Vagina (tissue), 2 donors: ENCODE data around the gene ALPK1. TPM values are rescaled to one million over a fixed set of nuclear protein-coding genes. Genes with fewer than 3 reads are reported as not detected.
A peak's percentile ranks its signal among the peaks of the same experiment; 100 is the strongest.

Experiments
- DNase-seq, 2 donors: peaks; one replicate each; pipeline ENCODE4 v3.0.0-alpha.2; 2017; ENCODE audit errors: extremely low spot score in 2 of 2
- H3K27ac ChIP-seq: fragments of 200-600 bp; sonication (generic); one replicate; pipeline ENCODE4 v1.5.1; 2019
- H3K27me3 ChIP-seq: fragments of 200-600 bp; sonication (generic); one replicate; pipeline ENCODE4 v1.5.1; 2019
- H3K36me3 ChIP-seq, 2 donors: fragments of 200-600 bp; sonication (generic); one replicate each; pipeline ENCODE4 v1.5.1; 2017 to 2019
- H3K4me1 ChIP-seq: fragments of 200-600 bp; sonication (generic); one replicate; pipeline ENCODE4 v1.5.1; 2019
- H3K4me3 ChIP-seq, 2 donors: fragments of 200-600 bp; sonication (generic); 1 replicate in 1 of 2; 2 replicates in 1 of 2; pipeline ENCODE4 v1.5.1; 2016 to 2019
- H3K9me3 ChIP-seq: fragments of 200-600 bp; sonication (generic); one replicate; pipeline ENCODE4 v1.5.1; 2019
- CTCF ChIP-seq, 3 experiments: fragments of 450-650 bp in 2 of 3; fragments of 200-600 bp in 1 of 3; sonication (generic) in 1 of 3; IDR thresholded peaks; one replicate each; pipeline ENCODE4 v1.5.1; 2017 to 2019; ENCODE audit warnings: antibody characterized with exemption in 3 of 3, mild to moderate bottlenecking in 2 of 3, moderate library complexity in 2 of 3
- POLR2A ChIP-seq, 2 donors: fragments of 450-650 bp; IDR thresholded peaks; one replicate each; pipeline ENCODE4 v1.6.1; 2017; ENCODE audit warnings: antibody characterized with exemption in 2 of 2, mild to moderate bottlenecking in 2 of 2, moderate library complexity in 2 of 2
- POLR2AphosphoS5 ChIP-seq, 2 donors: sonication (generic); formaldehyde crosslinking; IDR thresholded peaks; one replicate each; pipeline ENCODE4 v1.9.0; 2017; ENCODE audit warnings: antibody characterized with exemption in 2 of 2, mild to moderate bottlenecking in 2 of 2, low read depth in 1 of 2; ENCODE audit not compliant: insufficient read depth in 1 of 2
- intact Hi-C: fragments of 100-400 bp; cut with DNase I; formaldehyde crosslinking; loops from one replicate; pipeline ENCODE4 v1.15.1; 2023
- total RNA-seq: library from RNA; depleted of rRNA; stranded (reverse); fragments of >200 nt; gene quantifications from one replicate; pipeline ENCODE4 v1.2.3, GENCODE V29; 2016

Gene ALPK1
- total RNA-seq, 1 donor from 2014 or later = 32.2 TPM

- Histone ChIP-seq H3K27me3 (no peaks in the 10 kb centered on the region), H3K36me3 (peaks cover 0 to 9% of the 10 kb centered on the region in 2 donors), H3K27ac (no peak overlapping the region), H3K4me3 (no peak overlapping the region), H3K4me1 (peaks cover 11% of the 10 kb centered on the region), H3K9me3 (no peaks in the 10 kb centered on the region)
- DNase-seq = no peak
- TF ChIP-seq POLR2A (IDR thresholded peaks at IDR 0.05) (no peak), CTCF (IDR thresholded peaks at IDR 0.05) (no peak), POLR2AphosphoS5 (IDR thresholded peaks at IDR 0.05; ENCODE audit: insufficient read depth in 1 of 2, low read depth in 1 of 2) (no peak)
- intact Hi-C loops = no loop called here
These were observed 22.2 kb upstream of the ALPK1 start for GRCh38 chr4:112274959-112275358.

- Histone ChIP-seq H3K4me1 (peaks cover 17% of the 10 kb centered on the region), H3K36me3 (peaks cover 0 to 9% of the 10 kb centered on the region in 2 donors), H3K9me3 (no peaks in the 10 kb centered on the region), H3K27ac (no peak overlapping the region), H3K4me3 (no peak overlapping the region), H3K27me3 (no peaks in the 10 kb centered on the region)
- intact Hi-C loops = no loop called here
- DNase-seq = no peak
- TF ChIP-seq CTCF (IDR thresholded peaks at IDR 0.05) (no peak), POLR2AphosphoS5 (IDR thresholded peaks at IDR 0.05; ENCODE audit: insufficient read depth in 1 of 2, low read depth in 1 of 2) (no peak), POLR2A (IDR thresholded peaks at IDR 0.05) (no peak)
These were observed 21.1 kb upstream of the ALPK1 start for GRCh38 chr4:112276113-112276512.

- no peak for DNase-seq
- H3K27ac ChIP-seq = no peak overlapping the region
- peak in 1 of 2 donors; percentile 35 for TF ChIP-seq POLR2AphosphoS5 (IDR thresholded peaks at IDR 0.05; ENCODE audit: insufficient read depth in 1 of 2, low read depth in 1 of 2)
- no peak for TF ChIP-seq CTCF (IDR thresholded peaks at IDR 0.05)
- H3K4me3 ChIP-seq = no peak overlapping the region
- H3K36me3 ChIP-seq = peaks cover 0 to 9% of the 10 kb centered on the region in 2 donors
- H3K4me1 ChIP-seq = peaks cover 21% of the 10 kb centered on the region
- H3K9me3 ChIP-seq = no peaks in the 10 kb centered on the region
- no peaks in the 10 kb centered on the region for H3K27me3 ChIP-seq
- intact Hi-C loops = no loop called here
These were observed 19.9 kb upstream of the ALPK1 start for GRCh38 chr4:112277220-112277619.

GRCh38 chr4:112277705-112278448 lies 19.3 kb upstream of the ALPK1 start:
- intact Hi-C loops = no loop called here

More at GRCh38 chr4:112277705-112278448, 19.3 kb upstream of the ALPK1 start:
- Histone ChIP-seq H3K4me1 (peaks cover 21% of the 10 kb centered on the region), H3K36me3 (peaks cover 0 to 9% of the 10 kb centered on the region in 2 donors), H3K9me3 (no peaks in the 10 kb centered on the region), H3K27ac (no peak overlapping the region), H3K4me3 (no peak overlapping the region), H3K27me3 (no peaks in the 10 kb centered on the region)
- DNase-seq = no peak
- TF ChIP-seq POLR2A (IDR thresholded peaks at IDR 0.05) (no peak), POLR2AphosphoS5 (IDR thresholded peaks at IDR 0.05; ENCODE audit: insufficient read depth in 1 of 2, low read depth in 1 of 2) (no peak), CTCF (IDR thresholded peaks at IDR 0.05) (no peak)
